ENCODE data around the gene ST6GALNAC1. TPM values are rescaled to one million over a fixed set of nuclear protein-coding genes. Genes with fewer than 3 reads are reported as not detected.
"Not testable (repeated sequence)": the region's sequence is repeated elsewhere in the genome, so short reads cannot be mapped to it uniquely, and the experiment has no call there.

Gene ST6GALNAC1
- total and polyA plus RNA-seq, 9 donors = 0.73 to 10.5 (median 3.7) TPM

GRCh38 chr17:76623271-76624146, 20.0 kb downstream of the ST6GALNAC1 start:
- peak; percentile 62 to 87 (median 79) for DNase-seq
- H3K27ac ChIP-seq = no peak overlapping the region
- no peak overlapping the region for H3K4me3 ChIP-seq
- TF ChIP-seq POLR2A (IDR thresholded peaks at IDR 0.05) (no peak), CTCF (IDR thresholded peaks at IDR 0.05) (peak; percentile 71 to 95 (median 78))
- H3K36me3 ChIP-seq = no peaks in the 10 kb centered on the region
- H3K9me3 ChIP-seq = no peaks in the 10 kb centered on the region
- intact Hi-C loops (cut with DNase I) = loop anchor here in 2 of 4 donors (10.0 kb wide), 2 partner anchors 91 to 99 kb away; partner anchors contain the start of gene MXRA7 (in 1 of the 2)
- no peaks in the 10 kb centered on the region for H3K4me1 ChIP-seq (ENCODE audit: insufficient read depth)
- 18 to 23% (median 21%) methylated on average over 18 of the region's 18 CpGs for WGBS, 3 donors
- H3K27me3 ChIP-seq = no peaks in the 10 kb centered on the region

GRCh38 chr17:76617838-76618237, 25.7 kb downstream of the ST6GALNAC1 start:
- no peak for DNase-seq
- WGBS, 3 donors = 75 to 86% (median 78%) methylated on average over 2 of the region's 2 CpGs
- no peaks in the 10 kb centered on the region for H3K9me3 ChIP-seq
- H3K4me1 ChIP-seq (ENCODE audit: insufficient read depth) = no peaks in the 10 kb centered on the region
- H3K36me3 ChIP-seq = no peaks in the 10 kb centered on the region
- TF ChIP-seq POLR2A (IDR thresholded peaks at IDR 0.05) (no peak), CTCF (IDR thresholded peaks at IDR 0.05) (no peak), EP300 (IDR thresholded peaks at IDR 0.05) (no peak)
- intact Hi-C loops (cut with DNase I) = no loop called here
- no peak overlapping the region for H3K4me3 ChIP-seq
- no peaks in the 10 kb centered on the region for H3K27me3 ChIP-seq
- no peak overlapping the region for H3K27ac ChIP-seq

GRCh38 chr17:76614912-76615617, 28.5 kb downstream of the ST6GALNAC1 start:
- no peak for DNase-seq
- H3K27ac ChIP-seq = no peak overlapping the region
- no peaks in the 10 kb centered on the region for H3K4me1 ChIP-seq (ENCODE audit: insufficient read depth)
- WGBS, 3 donors = 91 to 93% (median 92%) methylated on average over 22 to 28 of the region's 28 CpGs
- intact Hi-C loops (cut with DNase I) = no loop called here
- no peaks in the 10 kb centered on the region for H3K9me3 ChIP-seq
- TF ChIP-seq CTCF (IDR thresholded peaks at IDR 0.05) = no peak
- no peak for TF ChIP-seq EP300 (IDR thresholded peaks at IDR 0.05)
- no peak for TF ChIP-seq POLR2A (IDR thresholded peaks at IDR 0.05)
- H3K4me3 ChIP-seq = no peak overlapping the region
- H3K27me3 ChIP-seq = no peaks in the 10 kb centered on the region
- H3K36me3 ChIP-seq = no peaks in the 10 kb centered on the region

GRCh38 chr17:76614064-76614759, 29.3 kb downstream of the ST6GALNAC1 start:
- H3K4me3 ChIP-seq; DNase-seq; intact Hi-C loops (cut with DNase I); H3K36me3 ChIP-seq; H3K27me3 ChIP-seq; H3K27ac ChIP-seq; H3K4me1 ChIP-seq (ENCODE audit: insufficient read depth); H3K9me3 ChIP-seq: not testable (repeated sequence)
- WGBS, 3 donors = 74 to 76% (median 75%) methylated on average over 13 of the region's 13 CpGs

All from ovary (tissue), 9 donors.